ENCODE data around the gene FKBP6.
A peak's percentile ranks its signal among the peaks of the same experiment; 100 is the strongest.
"Not testable (repeated sequence)": the region's sequence is repeated elsewhere in the genome, so short reads cannot be mapped to it uniquely, and the experiment has no call there.

The FKBP6 gene, protein sequence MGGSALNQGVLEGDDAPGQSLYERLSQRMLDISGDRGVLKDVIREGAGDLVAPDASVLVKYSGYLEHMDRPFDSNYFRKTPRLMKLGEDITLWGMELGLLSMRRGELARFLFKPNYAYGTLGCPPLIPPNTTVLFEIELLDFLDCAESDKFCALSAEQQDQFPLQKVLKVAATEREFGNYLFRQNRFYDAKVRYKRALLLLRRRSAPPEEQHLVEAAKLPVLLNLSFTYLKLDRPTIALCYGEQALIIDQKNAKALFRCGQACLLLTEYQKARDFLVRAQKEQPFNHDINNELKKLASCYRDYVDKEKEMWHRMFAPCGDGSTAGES

DNA sequence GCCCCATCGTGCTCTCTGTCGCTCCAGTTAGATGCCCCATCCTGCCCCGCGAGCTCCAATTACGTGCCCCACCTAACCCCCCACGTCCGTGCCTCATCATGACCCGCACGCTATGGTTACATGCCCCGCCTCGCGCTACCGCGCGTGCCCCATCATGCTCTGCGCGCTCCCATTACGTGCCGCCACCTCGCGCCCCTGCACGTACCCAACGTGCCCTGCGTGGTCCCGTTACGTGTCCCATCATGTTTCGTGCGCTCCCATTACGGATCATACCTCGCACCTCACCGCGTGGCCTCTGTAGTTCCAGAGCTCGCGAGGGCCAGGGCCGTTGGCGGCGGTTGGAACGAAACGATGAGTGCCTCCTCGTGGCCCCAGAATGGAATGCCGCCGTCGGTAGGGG is at the start of gene FKBP6, which contains the start of gene TRIM50:
TSS of gene FKBP6 (plus strand) at position 240 of the 400 bp plus-strand sequence. CDS start 268 bp downstream, outside the sequence.
TSS of gene TRIM50 (minus strand) at position 161 of the 400 bp plus-strand sequence. CDS start 3,295 bp downstream, outside the sequence.
- not testable (repeated sequence) for H3K27me3 ChIP-seq (ENCODE audit: control insufficient read depth, insufficient read depth, low read length); H3K9ac ChIP-seq (ENCODE audit: low read length); H3K36me3 ChIP-seq (ENCODE audit: control insufficient read depth, insufficient read depth, low read length); H3K4me3 ChIP-seq (ENCODE audit: low read depth, low read length); H3K9me3 ChIP-seq (ENCODE audit: control insufficient read depth, insufficient read depth, low read depth, low read length); H3K27ac ChIP-seq (ENCODE audit: low read depth, low read length)
- H3K4me1 ChIP-seq (ENCODE audit: control insufficient read depth, insufficient read depth, low read length) = peaks cover 13% of the 10 kb centered on the region; the same call in 1 of the 2 replicates

DNA sequence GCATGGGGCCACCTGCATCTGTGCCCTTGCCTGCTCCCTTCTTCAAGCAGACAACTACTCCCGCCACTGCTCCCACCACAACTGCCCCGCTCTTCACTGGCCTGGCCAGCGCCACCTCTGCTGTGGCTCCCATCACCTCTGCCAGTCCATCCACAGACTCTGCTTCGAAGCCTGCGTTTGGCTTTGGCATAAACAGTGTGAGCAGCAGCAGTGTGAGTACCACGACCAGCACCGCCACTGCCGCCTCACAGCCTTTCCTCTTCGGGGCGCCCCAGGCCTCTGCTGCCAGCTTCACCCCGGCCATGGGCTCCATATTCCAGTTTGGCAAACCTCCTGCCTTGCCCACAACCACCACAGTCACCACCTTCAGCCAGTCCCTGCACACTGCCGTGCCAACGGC is 30.7 kb upstream of the FKBP6 start:
- not testable (repeated sequence) for H3K36me3 ChIP-seq (ENCODE audit: control insufficient read depth, insufficient read depth, low read length); H3K27ac ChIP-seq (ENCODE audit: low read depth, low read length)

DNA sequence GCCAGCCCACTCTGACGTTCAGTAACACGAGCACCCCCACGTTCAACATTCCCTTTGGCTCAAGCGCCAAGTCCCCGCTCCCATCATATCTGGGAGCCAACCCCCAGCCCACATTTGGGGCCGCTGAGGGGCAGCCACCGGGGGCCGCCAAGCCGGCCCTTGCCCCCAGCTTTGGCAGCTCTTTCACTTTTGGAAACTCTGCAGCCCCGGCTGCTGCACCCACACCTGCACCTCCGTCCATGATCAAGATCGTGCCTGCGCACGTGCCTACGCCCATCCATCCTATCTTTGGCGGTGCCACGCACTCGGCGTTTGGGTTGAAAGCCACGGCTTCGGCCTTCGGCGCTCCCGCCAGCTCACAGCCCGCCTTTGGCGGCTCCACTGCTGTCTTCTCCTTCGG is 30.3 kb upstream of the FKBP6 start:
- not testable (repeated sequence) for H3K27ac ChIP-seq (ENCODE audit: low read depth, low read length); H3K4me3 ChIP-seq (ENCODE audit: low read depth, low read length); H3K4me1 ChIP-seq (ENCODE audit: control insufficient read depth, insufficient read depth, low read length); H3K9ac ChIP-seq (ENCODE audit: low read length); H3K9me3 ChIP-seq (ENCODE audit: control insufficient read depth, insufficient read depth, low read depth, low read length); H3K27me3 ChIP-seq (ENCODE audit: control insufficient read depth, insufficient read depth, low read length); H3K36me3 ChIP-seq (ENCODE audit: control insufficient read depth, insufficient read depth, low read length)

More for the DNA sequence above, 30.7 kb upstream of the FKBP6 start:
- not testable (repeated sequence) for H3K9me3 ChIP-seq (ENCODE audit: control insufficient read depth, insufficient read depth, low read depth, low read length); H3K4me3 ChIP-seq (ENCODE audit: low read depth, low read length); H3K27me3 ChIP-seq (ENCODE audit: control insufficient read depth, insufficient read depth, low read length); H3K4me1 ChIP-seq (ENCODE audit: control insufficient read depth, insufficient read depth, low read length); H3K9ac ChIP-seq (ENCODE audit: low read length)

DNA sequence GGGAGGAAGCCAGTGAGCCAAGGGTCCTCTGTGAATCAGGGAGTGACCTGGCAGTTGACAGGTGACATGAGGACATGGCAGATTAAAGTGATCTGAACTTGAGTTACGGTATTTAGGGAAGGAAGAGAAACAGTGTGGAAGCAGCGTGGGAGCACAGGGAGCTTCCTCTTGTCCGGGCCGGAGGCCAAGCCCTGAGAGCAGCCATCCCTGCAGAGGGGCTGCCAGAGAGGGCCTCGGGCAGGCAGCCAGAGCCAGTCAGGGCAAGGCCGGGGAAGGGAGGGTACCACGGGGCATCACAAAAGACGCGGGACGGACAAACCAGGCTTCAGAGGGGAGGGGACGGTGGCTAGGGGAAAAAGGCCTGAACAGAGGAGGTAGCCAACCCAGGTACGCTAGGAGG is 28.1 kb upstream of the FKBP6 start:
- not testable (repeated sequence) for H3K4me3 ChIP-seq (ENCODE audit: low read depth, low read length); H3K4me1 ChIP-seq (ENCODE audit: control insufficient read depth, insufficient read depth, low read length); H3K9ac ChIP-seq (ENCODE audit: low read length); H3K9me3 ChIP-seq (ENCODE audit: control insufficient read depth, insufficient read depth, low read depth, low read length); H3K27me3 ChIP-seq (ENCODE audit: control insufficient read depth, insufficient read depth, low read length); H3K27ac ChIP-seq (ENCODE audit: low read depth, low read length)
- H3K36me3 ChIP-seq (ENCODE audit: control insufficient read depth, insufficient read depth, low read length) = peaks cover 22% of the 10 kb centered on the region

DNA sequence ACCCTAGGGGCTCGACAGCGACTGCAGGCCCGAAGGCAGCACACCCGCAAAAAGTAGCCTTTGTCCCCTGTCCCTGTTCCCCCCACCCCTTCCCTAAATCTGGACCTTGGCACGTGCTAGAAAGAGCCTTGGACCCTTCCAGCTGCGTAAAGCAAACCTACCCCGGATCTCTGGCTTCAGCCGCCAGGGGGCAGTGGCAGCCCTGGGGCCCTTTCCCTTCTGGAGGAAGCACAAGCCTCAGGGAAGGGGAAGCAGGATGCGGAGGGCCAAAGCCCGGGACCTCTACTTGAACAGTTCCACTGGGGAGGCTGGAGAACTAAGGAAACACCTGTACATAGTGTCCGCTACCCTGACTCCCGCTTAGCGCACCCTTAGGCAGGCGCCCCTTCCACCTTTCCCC is 26.9 kb upstream of the FKBP6 start:
- not testable (repeated sequence) for H3K9me3 ChIP-seq (ENCODE audit: control insufficient read depth, insufficient read depth, low read depth, low read length); H3K27me3 ChIP-seq (ENCODE audit: control insufficient read depth, insufficient read depth, low read length); H3K4me3 ChIP-seq (ENCODE audit: low read depth, low read length); H3K4me1 ChIP-seq (ENCODE audit: control insufficient read depth, insufficient read depth, low read length); H3K9ac ChIP-seq (ENCODE audit: low read length); H3K27ac ChIP-seq (ENCODE audit: low read depth, low read length)
- peaks cover 27% of the 10 kb centered on the region for H3K36me3 ChIP-seq (ENCODE audit: control insufficient read depth, insufficient read depth, low read length)

DNA sequence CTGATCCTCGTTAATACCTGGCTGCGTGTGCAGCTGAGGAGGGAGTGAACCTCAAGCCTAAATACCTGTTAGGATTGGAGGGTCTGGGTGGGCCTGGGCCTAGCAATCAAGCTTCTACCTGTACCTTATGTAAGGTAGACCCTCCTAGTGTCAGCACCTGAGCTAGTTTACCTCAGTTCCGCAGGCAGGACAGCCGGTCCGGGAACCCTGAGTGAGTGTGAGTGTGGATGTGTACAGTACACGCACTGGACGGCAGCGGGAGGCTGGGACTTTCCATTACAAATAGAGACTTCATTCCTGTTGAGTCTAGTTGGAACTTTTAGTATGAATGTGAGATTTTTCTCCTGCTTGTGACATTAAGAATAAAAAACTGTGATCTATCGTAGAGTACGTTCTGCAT is 25.1 kb upstream of the FKBP6 start:
- H3K4me1 ChIP-seq (ENCODE audit: control insufficient read depth, insufficient read depth, low read length); H3K27me3 ChIP-seq (ENCODE audit: control insufficient read depth, insufficient read depth, low read length); H3K27ac ChIP-seq (ENCODE audit: low read depth, low read length); H3K9ac ChIP-seq (ENCODE audit: low read length); H3K9me3 ChIP-seq (ENCODE audit: control insufficient read depth, insufficient read depth, low read depth, low read length); H3K4me3 ChIP-seq (ENCODE audit: low read depth, low read length): not testable (repeated sequence)
- H3K36me3 ChIP-seq (ENCODE audit: control insufficient read depth, insufficient read depth, low read length) = peaks cover 37% of the 10 kb centered on the region

DNA sequence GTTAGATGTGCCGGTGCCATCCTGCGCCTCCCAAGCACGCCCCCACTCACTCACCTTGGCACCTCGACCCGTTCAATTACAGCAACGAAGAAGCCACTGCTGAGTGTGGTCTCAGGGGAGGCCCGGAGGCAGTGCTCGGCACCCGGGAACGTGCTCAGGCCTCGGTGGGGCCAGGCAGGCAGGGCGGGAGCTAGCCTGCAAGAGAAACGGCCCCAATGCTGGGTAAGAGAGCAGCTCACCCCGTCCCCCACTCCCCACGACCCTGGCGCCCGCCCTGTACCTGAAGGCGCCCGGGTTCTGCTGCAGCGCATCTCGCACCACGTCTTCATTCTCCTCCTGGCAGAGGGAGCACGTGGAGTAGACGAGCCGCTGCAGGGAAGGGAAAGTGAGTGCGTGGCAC is 24.4 kb upstream of the FKBP6 start:
- H3K4me1 ChIP-seq (ENCODE audit: control insufficient read depth, insufficient read depth, low read length) = peaks cover 6% of the 10 kb centered on the region

DNA sequence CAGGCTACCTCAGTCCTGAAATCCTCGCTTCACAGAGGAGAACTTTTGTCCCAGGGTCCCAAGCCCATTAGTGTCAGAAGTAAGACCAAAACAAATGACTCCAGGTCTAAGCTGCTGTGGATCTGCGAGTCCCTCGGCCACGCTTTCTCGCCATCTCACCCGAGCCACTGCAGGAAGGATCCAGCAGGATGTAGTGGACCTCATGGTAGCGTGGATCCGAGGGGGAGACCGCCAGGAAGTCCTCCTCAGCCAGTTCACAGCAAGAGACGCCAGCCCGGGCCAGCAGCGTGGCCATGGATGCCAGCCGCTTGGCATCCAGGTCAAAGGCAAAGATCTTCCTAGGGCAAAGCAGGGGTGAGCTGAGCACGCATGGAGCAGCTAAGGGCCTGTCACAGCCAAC is 23.9 kb upstream of the FKBP6 start:
- H3K27me3 ChIP-seq (ENCODE audit: control insufficient read depth, insufficient read depth, low read length) = no peaks in the 10 kb centered on the region
- peaks cover 6% of the 10 kb centered on the region for H3K4me1 ChIP-seq (ENCODE audit: control insufficient read depth, insufficient read depth, low read length)
- no peak overlapping the region for H3K4me3 ChIP-seq (ENCODE audit: low read depth, low read length)
- no peak overlapping the region for H3K27ac ChIP-seq (ENCODE audit: low read depth, low read length)
- H3K9me3 ChIP-seq (ENCODE audit: control insufficient read depth, insufficient read depth, low read depth, low read length) = no peaks in the 10 kb centered on the region
- H3K9ac ChIP-seq (ENCODE audit: low read length) = no peak overlapping the region
- peaks cover 37% of the 10 kb centered on the region for H3K36me3 ChIP-seq (ENCODE audit: control insufficient read depth, insufficient read depth, low read length)

More for the DNA sequence above, 24.4 kb upstream of the FKBP6 start:
- no peak overlapping the region for H3K9ac ChIP-seq (ENCODE audit: low read length)
- no peaks in the 10 kb centered on the region for H3K27me3 ChIP-seq (ENCODE audit: control insufficient read depth, insufficient read depth, low read length)
- H3K9me3 ChIP-seq (ENCODE audit: control insufficient read depth, insufficient read depth, low read depth, low read length) = no peaks in the 10 kb centered on the region
- no peak overlapping the region for H3K4me3 ChIP-seq (ENCODE audit: low read depth, low read length)
- peaks cover 37% of the 10 kb centered on the region for H3K36me3 ChIP-seq (ENCODE audit: control insufficient read depth, insufficient read depth, low read length)
- no peak overlapping the region for H3K27ac ChIP-seq (ENCODE audit: low read depth, low read length)

DNA sequence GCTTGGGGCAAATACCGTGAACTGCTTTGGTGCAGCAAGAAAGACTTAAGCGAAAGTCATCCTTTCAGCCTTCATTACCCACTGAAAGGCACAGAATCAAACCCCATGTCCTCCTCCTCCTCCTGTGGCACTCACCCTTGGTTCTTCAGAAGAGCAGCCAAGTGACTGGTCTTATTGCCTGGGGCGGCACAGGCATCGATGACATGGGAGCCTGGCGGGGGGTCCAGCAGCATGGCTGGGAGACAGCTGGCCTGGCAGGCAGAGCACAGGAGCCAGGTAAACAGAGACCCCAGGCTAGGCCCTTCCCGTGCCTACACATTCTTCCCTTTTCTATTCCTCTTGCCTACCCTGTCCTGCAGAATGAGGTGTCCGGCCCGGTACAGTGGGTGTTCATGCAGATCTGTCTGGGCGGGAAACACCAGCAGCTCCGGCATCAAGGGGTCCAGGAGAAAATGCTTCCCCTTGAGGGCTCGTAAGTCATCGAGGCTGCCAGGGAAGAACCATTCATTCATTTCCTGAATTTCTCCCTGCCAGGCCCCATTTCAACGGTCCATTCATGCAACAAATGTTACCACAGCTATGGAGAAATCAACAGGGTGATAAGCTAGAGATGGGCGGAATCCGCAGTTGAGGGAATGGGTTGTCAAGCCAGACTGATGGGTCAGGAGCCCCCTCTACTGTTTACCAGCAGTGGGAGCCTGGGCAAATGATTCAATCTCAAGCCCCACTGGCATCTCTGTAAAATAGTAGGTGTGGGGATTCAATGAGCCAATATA is 23.2 kb upstream of the FKBP6 start:
- H3K4me1 ChIP-seq (ENCODE audit: control insufficient read depth, insufficient read depth, low read length) = not testable (repeated sequence)

DNA sequence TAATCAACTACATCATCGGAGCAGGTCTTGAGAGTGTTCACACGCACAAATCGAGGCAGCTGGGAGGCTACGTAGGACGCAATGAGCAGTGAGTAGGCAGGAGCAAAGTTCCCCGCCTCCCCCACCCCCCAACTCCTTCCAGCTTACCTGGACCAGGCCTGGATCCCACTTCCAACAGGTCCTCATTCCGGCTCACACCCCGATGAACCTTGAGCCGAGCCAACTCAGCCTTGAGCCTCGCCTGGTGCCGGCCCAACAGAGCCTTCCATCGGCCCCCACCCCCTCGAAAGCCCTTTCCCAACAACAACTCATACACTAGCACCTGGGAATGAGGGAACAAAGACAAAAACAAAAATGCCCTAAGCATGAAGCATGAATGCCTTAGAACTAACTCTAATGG is 20.5 kb upstream of the FKBP6 start:
- Histone ChIP-seq H3K9ac (ENCODE audit: low read length) (no peak overlapping the region), H3K36me3 (ENCODE audit: control insufficient read depth, insufficient read depth, low read length) (peaks cover 37% of the 10 kb centered on the region), H3K4me1 (ENCODE audit: control insufficient read depth, insufficient read depth, low read length) (peaks cover 6% of the 10 kb centered on the region), H3K27ac (ENCODE audit: low read depth, low read length) (no peak overlapping the region), H3K4me3 (ENCODE audit: low read depth, low read length) (peak overlapping the region; percentile 92), H3K9me3 (ENCODE audit: control insufficient read depth, insufficient read depth, low read depth, low read length) (no peaks in the 10 kb centered on the region), H3K27me3 (ENCODE audit: control insufficient read depth, insufficient read depth, low read length) (no peaks in the 10 kb centered on the region)

More for the DNA sequence above, 23.2 kb upstream of the FKBP6 start:
- H3K27ac ChIP-seq (ENCODE audit: low read depth, low read length); H3K4me3 ChIP-seq (ENCODE audit: low read depth, low read length); H3K9me3 ChIP-seq (ENCODE audit: control insufficient read depth, insufficient read depth, low read depth, low read length); H3K27me3 ChIP-seq (ENCODE audit: control insufficient read depth, insufficient read depth, low read length); H3K9ac ChIP-seq (ENCODE audit: low read length): not testable (repeated sequence)
- H3K36me3 ChIP-seq (ENCODE audit: control insufficient read depth, insufficient read depth, low read length) = peaks cover 37% of the 10 kb centered on the region

DNA sequence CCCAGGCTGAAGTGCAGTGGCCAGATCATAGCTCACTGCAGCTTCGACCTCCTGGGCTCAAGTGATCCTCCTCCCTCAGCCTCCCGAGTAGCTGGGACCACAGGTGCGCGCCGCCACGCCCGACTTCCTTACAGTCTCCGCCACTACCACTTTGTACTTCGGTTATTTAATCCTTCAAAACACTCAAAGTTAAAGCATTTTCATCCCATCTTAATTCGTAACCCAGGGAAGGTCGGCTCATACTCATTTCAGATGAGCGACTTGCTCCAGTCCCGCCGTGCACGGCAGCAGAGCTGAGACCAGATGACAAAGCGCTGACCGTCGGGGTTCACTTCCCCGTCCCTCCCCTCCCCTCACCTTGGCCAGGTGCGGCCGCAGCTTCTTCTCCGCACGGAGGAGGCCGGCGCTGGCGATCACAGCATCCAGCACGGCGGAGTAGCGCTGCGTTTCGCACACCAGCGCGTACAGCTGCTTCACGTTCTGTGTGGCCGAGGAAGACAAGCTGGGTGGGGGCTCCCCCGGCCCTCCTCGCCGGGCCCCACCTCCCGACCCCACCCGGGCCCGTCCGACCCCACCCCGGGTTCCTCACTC is 19.8 kb upstream of the FKBP6 start:
- Histone ChIP-seq H3K9me3 (ENCODE audit: control insufficient read depth, insufficient read depth, low read depth, low read length) (no peaks in the 10 kb centered on the region), H3K4me1 (ENCODE audit: control insufficient read depth, insufficient read depth, low read length) (peaks cover 6% of the 10 kb centered on the region), H3K4me3 (ENCODE audit: low read depth, low read length) (peak overlapping the region; percentile 92), H3K27ac (ENCODE audit: low read depth, low read length) (peak overlapping the region; percentile 45; the same call in 1 of the 2 replicates), H3K27me3 (ENCODE audit: control insufficient read depth, insufficient read depth, low read length) (no peaks in the 10 kb centered on the region), H3K9ac (ENCODE audit: low read length) (peak overlapping the region; percentile 79), H3K36me3 (ENCODE audit: control insufficient read depth, insufficient read depth, low read length) (peaks cover 32% of the 10 kb centered on the region)
